K562 (cell line): ENCODE measurements around the gene CPHXL2. TPM values are rescaled to one million over a fixed set of nuclear protein-coding genes. Genes with fewer than 3 reads are reported as not detected.

Source experiments
- CBX8 ChIP-seq: fragments of 200-600 bp; sonication (generic); IDR thresholded peaks from 2 replicates; pipeline ENCODE4 v1.6.1; 2012; ENCODE audit warnings: borderline replicate concordance, mixed run types, low read depth, mild to moderate bottlenecking, moderate library complexity, mixed read lengths, low read length, control low read depth, inconsistent platforms; ENCODE audit not compliant: poor library complexity, severe bottlenecking; ENCODE audit errors: extremely low read depth
- CCNT2 ChIP-seq: IDR thresholded peaks from 2 replicates; pipeline ENCODE4 v1.6.1; 2011; ENCODE audit warnings: borderline replicate concordance, low read depth, mild to moderate bottlenecking, moderate library complexity, mixed read lengths, low read length; ENCODE audit not compliant: insufficient read length; ENCODE audit errors: extremely low read depth
- CSDE1 ChIP-seq, 2 experiments: fragments of 450-650 bp; IDR thresholded peaks; 2 replicates each; pipeline ENCODE4 v1.6.1; 2016; ENCODE audit warnings: mild to moderate bottlenecking in 1 of 2
- DNMT1 ChIP-seq: fragments of 450-650 bp; IDR thresholded peaks from 2 replicates; pipeline ENCODE4 v1.6.1; 2016; ENCODE audit warnings: antibody characterized with exemption, mild to moderate bottlenecking
- FOXK2 ChIP-seq, 2 experiments: fragments of 450-650 bp; IDR thresholded peaks in 1 of 2; conservative IDR thresholded peaks in 1 of 2; 2 replicates each; pipeline ENCODE4 v1.6.1; 2016; ENCODE audit warnings: low read depth in 2 of 2, mild to moderate bottlenecking in 1 of 2
- FOXP1 ChIP-seq: sonication (generic); formaldehyde crosslinking; IDR thresholded peaks from 2 replicates; pipeline ENCODE4 v1.8.0; 2022; ENCODE audit warnings: mild to moderate bottlenecking, missing genetic modification reagents
- GABPA ChIP-seq: fragments of 200-800 bp; sonication (Bioruptor generic); conservative IDR thresholded peaks from 2 replicates; pipeline ENCODE4 v1.6.1; 2016; ENCODE audit warnings: low read depth, missing genetic modification characterization, missing compliant biosample characterization
- GATA2 ChIP-seq: sonication (generic); formaldehyde crosslinking; IDR thresholded peaks from 2 replicates; pipeline ENCODE4 v1.4.0; 2020; ENCODE audit warnings: mild to moderate bottlenecking, missing genetic modification reagents
- GMEB1 ChIP-seq: fragments of 250-450 bp; sonication (Bioruptor Pico); IDR thresholded peaks from 2 replicates; pipeline ENCODE4 v1.4.0; 2020; ENCODE audit warnings: mild to moderate bottlenecking
- HMBOX1 ChIP-seq: sonication (generic); IDR thresholded peaks from 2 replicates; pipeline ENCODE4 v1.6.1; 2016
- ILK ChIP-seq: fragments of 450-650 bp; IDR thresholded peaks from 2 replicates; pipeline ENCODE4 v1.6.1; 2016; ENCODE audit warnings: missing genetic modification characterization, low read depth, mild to moderate bottlenecking, missing compliant biosample characterization, moderate library complexity, borderline replicate concordance
- KDM1A ChIP-seq, 2 experiments: fragments of 450-650 bp; IDR thresholded peaks; 2 replicates each; pipeline ENCODE4 v1.6.1; 2016; ENCODE audit warnings: mild to moderate bottlenecking in 2 of 2
- MTA1 ChIP-seq: fragments of 450-650 bp; IDR thresholded peaks from 2 replicates; pipeline ENCODE4 v1.6.1; 2017; ENCODE audit warnings: borderline replicate concordance
- OTX1 ChIP-seq: fragments of 450-650 bp; formaldehyde crosslinking; IDR thresholded peaks from 2 replicates; pipeline ENCODE4 v1.4.0; 2022; ENCODE audit warnings: mild to moderate bottlenecking
- PKNOX1 ChIP-seq: fragments of 450-650 bp; IDR thresholded peaks from 2 replicates; pipeline ENCODE4 v1.6.1; 2016
- RB1 ChIP-seq: fragments of 450-650 bp; IDR thresholded peaks from 2 replicates; pipeline ENCODE4 v1.6.1; 2017; ENCODE audit warnings: low read depth, mild to moderate bottlenecking
- SAP30 ChIP-seq: fragments of 200-600 bp; sonication (generic); IDR thresholded peaks from 2 replicates; pipeline ENCODE4 v1.6.1; 2012; ENCODE audit warnings: borderline replicate concordance, low read depth, mild to moderate bottlenecking, moderate library complexity, low read length, control low read depth, inconsistent platforms; ENCODE audit not compliant: insufficient read depth, poor library complexity, severe bottlenecking
- XRCC5 ChIP-seq: fragments of 200-400 bp; formaldehyde crosslinking; IDR thresholded peaks from 2 replicates; pipeline ENCODE4 v1.6.1; 2017; ENCODE audit warnings: low read depth, mild to moderate bottlenecking, low read length
- ZBTB12 ChIP-seq: fragments of 250-450 bp; sonication (Bioruptor Pico); IDR thresholded peaks from 2 replicates; pipeline ENCODE4 v1.4.0; 2020
- ZNF134 ChIP-seq: fragments of 250-450 bp; sonication (Bioruptor Pico); conservative IDR thresholded peaks from 2 replicates; pipeline ENCODE4 v1.4.0; 2020
- ZNF224 ChIP-seq: sonication (generic); formaldehyde crosslinking; IDR thresholded peaks from 2 replicates; pipeline ENCODE4 v1.8.0; 2022; ENCODE audit warnings: mild to moderate bottlenecking, missing genetic modification reagents
- ZNF384 ChIP-seq: IDR thresholded peaks from 2 replicates; pipeline ENCODE4 v1.6.1; 2012; ENCODE audit warnings: low read depth, low read length, improper control_type of control experiment
- ZNF780A ChIP-seq: fragments of 250-450 bp; sonication (Bioruptor Pico); IDR thresholded peaks from 2 replicates; pipeline ENCODE4 v1.5.0; 2021; ENCODE audit warnings: mild to moderate bottlenecking
- ZZZ3 ChIP-seq: fragments of 450-650 bp; IDR thresholded peaks from 2 replicates; pipeline ENCODE4 v1.6.1; 2016; ENCODE audit warnings: antibody characterized with exemption, mild to moderate bottlenecking, moderate library complexity
- polyA plus RNA-seq, 8 experiments: library from polyadenylated mRNA; depleted of rRNA in 4 of 8; stranded (reverse) in 5 of 8; unstranded in 3 of 8; fragments of >200 nt; fragmentation: Nextera tagmentation in 2 of 8; fragmentation: Illumina TruSeq in 1 of 8; extraction: Ambion mirVana in 2 of 8; extraction: Trizol in 1 of 8; gene quantifications; 2 replicates each; pipeline versions ENCODE4 v1.2.1 to v1.2.3, GENCODE V29; 2011 to 2014; ENCODE audit warnings: inconsistent platforms in 1 of 8, missing spikeins in 1 of 8
- total RNA-seq, 7 experiments: library from RNA; depleted of rRNA in 6 of 7; stranded (reverse); fragments of >200 nt in 6 of 7; fragmentation: Illumina TruSeq in 2 of 7; extraction: Trizol in 2 of 7; gene quantifications; 2 replicates each; pipeline versions ENCODE4 v1.2.1 to v1.2.3, GENCODE V29; 2011 to 2021; ENCODE audit warnings: low replicate concordance in 1 of 7

The CPHXL2 gene
- total and polyA plus RNA-seq, 9 of the 15 experiments (the other 6 are each of a cell fraction or from before 2014, with no cell fraction given) = not detected

- TF ChIP-seq HMBOX1 (peak; percentile 32; the same call in 1 of the 2 replicates), GMEB1 (peak; percentile 62), ZNF134 (no peak), FOXP1 (0 out of 2 replicates have a peak, but pooled peaks have one; percentile 59), SAP30 (peak; percentile 97), GABPA (tag) (peak; percentile 96), DNMT1 (no peak), RB1 (peak; percentile 94), ZBTB12 (CRISPR knock-in tag) (peak; percentile 91), PKNOX1 (peak; percentile 56), XRCC5 (no peak), ZNF384 (peak; percentile 86), CBX8 (no peak), ZNF224 (CRISPR knock-in tag) (no peak), CSDE1 (IDR thresholded peaks at IDR 0.05) (no peak), MTA1 (peak; percentile 95), GATA2 (CRISPR knock-in tag) (no peak), KDM1A (IDR thresholded peaks at IDR 0.05) (no peak), ILK (tag) (no peak), FOXK2 (conservative IDR thresholded peaks at IDR 0.05 in 1 of 2, IDR thresholded peaks at IDR 0.05 in 1 of 2; ENCODE audit: low read depth in 2 of 2) (peak; percentile 17 to 47; a peak in 1 of 4 replicates), CCNT2 (no peak), ZNF780A (CRISPR knock-in tag) (no peak), ZZZ3 (no peak), OTX1 (no peak)
These were observed 53.8 kb downstream of the CPHXL2 start, which contains the start of gene ADAT1 (continued) for GRCh38 chr16:75622761-75623605.
